M059J (cell line): ENCODE measurements around the gene CPSF6. TPM values are rescaled to one million over a fixed set of nuclear protein-coding genes. Genes with fewer than 3 reads are reported as not detected.
"Not testable (repeated sequence)": the region's sequence is repeated elsewhere in the genome, so short reads cannot be mapped to it uniquely, and the experiment has no call there.

Experiments
- DNase-seq: peaks from one replicate; pipeline ENCODE4 v3.0.0-alpha.2; 2012; ENCODE audit warnings: low read depth
- total RNA-seq: library from RNA; depleted of rRNA; stranded (reverse); fragments of >200 nt; shearing (Covaris generic); gene quantifications from 2 replicates; pipeline ENCODE4 v1.2.3, GENCODE V29; 2014; rRNA removed

Gene CPSF6
- 18.3 and 31.9 TPM in 2 replicates for total RNA-seq

DNA sequence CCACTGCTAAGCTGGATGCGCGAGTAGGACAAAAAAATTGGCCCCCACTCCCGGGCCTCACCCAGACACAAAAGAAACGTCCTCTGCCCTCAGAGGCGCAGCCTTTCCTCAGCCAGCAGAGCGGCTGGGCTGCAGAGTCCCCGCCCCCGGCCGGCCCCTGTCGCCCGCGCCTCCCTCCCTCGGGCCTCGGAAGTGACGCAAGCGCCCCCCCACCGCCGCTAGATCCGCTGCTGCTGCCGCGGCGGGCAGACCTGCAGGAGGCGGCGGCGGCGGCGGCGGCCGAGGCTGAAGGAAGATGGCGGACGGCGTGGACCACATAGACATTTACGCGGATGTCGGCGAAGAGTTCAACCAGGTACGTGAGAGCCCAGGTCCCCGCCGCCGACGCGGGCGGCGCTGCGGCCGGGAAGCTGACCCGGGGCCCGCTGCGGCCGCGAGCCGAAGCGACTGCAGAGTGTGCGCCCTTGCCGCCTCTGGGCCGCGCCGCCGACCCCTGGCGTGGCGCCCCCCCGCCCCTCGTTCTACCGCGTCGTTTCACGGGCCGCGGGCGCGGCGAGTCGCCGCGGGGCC is at the start of gene CPSF6:
Gene CPSF6, plus strand, starts transcription at position 218 of the 570 bp plus-strand sequence. Its CDS starts 78 bp downstream, at position 296.
- peak; percentile 89 for DNase-seq

DNA sequence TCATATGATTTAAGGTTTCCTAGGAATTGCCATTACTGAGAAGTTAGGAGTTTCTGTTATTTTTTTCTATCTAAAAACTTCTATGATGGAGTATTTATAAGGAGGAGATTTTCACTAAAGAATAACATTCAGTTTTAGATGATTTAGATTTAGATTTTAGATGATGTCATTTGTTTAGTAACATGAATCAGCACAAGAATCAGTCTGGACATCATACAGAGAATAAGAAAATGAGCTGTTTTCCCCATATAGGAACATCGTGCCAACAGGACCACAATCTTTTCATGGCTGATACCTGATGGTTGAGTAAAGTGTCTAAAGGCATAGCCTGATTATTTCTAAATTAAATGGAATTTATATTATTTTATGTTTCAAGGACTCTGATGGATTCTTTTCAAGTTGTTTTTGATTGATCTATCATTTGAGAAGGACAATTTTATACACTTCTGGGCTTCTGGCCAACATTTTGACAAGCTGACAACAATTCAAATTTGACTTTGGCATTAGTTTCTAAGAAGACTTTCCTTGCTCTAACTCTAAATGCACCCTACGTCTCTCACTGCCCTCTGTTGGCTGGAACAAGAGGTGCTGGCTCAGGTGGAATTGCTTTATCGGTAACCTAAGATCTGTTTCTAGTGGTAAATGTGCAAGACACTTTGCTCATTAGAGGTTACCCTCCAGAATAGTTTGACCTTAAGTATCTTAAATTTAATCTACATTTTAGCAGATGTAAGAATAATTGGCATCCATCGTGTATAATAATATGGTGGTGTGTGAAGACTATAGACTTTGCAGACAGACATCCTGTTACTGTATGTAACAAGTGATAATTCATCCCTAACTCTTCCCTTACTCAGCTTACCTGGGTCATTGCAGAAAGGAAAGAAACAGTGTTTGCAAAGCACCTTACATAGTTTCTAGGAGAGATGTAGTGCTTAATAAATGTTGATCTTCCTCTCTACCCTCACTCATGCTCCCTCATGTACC is 42.8 kb upstream of the CPSF6 start:
- DNase-seq = peak; percentile 11

DNA sequence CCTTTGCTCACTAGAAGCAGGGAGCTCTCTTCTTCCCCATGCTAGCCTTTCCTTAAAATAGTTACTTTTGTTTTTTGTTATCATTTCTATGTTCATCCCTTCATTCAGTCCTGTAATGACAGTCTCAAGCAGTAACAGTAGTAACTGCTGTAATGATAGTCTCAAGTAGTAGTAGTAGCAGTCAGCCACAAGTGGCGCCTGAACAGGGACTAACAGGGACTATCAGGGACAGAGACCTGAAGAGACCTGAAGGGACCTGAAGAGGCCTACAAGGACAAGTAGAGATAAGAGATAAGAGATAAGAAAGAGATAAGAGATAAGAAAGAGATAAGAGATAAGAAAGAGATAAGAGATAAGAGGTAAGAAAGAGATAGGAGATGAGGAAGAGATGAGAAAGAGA is 39.4 kb upstream of the CPSF6 start:
- DNase-seq = not testable (repeated sequence)

- DNase-seq = no peak
Measured at GRCh38 chr12:69204191-69204590, 35.2 kb upstream of the CPSF6 start.

DNA sequence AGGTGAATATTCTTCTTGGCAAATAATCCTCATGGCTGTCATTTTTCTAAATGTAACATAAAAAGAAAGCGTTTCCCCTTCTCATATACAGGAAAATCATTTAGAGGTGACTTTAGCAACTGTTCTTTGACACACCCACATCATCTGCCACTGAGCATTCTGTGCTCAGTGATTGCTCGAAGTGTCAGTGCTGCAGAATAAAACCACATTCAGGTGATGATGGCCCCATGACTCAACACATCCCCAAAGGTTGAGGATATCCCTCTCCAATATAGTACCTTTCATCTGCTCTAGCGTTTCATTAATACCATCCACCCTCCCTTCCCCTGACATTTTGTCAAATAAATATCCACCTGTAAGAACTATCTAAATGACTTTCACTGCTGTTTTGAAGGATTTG is 28.7 kb upstream of the CPSF6 start:
- no peak for DNase-seq

DNA sequence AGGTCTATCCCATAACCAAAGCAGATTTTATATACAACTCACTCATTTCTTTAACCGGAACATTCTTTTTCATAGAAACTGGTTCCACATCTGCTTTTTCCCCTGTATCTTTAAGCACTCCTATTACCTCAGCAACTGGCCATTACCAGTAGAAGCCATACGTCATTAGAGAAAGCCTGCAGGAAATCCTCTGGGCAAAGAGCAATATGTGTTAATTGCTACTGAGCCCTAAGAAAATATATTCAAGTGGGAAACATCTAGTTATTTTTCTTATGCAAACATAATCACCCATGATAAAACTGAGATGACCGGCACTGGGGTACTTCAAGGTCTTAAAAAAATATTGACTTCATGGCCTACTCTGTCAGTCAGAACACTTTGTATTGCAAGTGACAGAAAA is 28.2 kb upstream of the CPSF6 start:
- DNase-seq = no peak

GRCh38 chr12:69214169-69214568 is 25.2 kb upstream of the CPSF6 start:
- DNase-seq = no peak

- no peak for DNase-seq
Measured at GRCh38 chr12:69225251-69225910, 14.0 kb upstream of the CPSF6 start.

DNA sequence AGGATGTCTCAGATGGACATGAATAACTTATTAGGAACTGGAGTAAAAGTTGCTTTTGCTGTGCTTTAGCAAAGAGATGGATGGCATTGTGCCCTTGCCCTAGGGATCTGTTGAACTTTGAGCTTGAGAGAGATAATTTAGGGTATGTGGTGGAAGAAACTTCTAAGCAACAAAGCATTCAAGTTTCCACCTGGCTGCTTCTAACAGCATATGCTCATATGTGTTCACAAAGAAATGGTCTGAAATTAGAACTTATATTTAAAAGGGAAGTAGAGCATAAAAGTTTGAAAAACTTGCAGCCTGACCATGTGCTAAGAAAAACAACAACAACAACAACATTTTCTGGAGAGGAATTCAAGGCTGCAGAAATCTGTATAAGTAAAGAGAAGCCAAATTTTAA is 7.9 kb upstream of the CPSF6 start:
- DNase-seq = no peak

DNA sequence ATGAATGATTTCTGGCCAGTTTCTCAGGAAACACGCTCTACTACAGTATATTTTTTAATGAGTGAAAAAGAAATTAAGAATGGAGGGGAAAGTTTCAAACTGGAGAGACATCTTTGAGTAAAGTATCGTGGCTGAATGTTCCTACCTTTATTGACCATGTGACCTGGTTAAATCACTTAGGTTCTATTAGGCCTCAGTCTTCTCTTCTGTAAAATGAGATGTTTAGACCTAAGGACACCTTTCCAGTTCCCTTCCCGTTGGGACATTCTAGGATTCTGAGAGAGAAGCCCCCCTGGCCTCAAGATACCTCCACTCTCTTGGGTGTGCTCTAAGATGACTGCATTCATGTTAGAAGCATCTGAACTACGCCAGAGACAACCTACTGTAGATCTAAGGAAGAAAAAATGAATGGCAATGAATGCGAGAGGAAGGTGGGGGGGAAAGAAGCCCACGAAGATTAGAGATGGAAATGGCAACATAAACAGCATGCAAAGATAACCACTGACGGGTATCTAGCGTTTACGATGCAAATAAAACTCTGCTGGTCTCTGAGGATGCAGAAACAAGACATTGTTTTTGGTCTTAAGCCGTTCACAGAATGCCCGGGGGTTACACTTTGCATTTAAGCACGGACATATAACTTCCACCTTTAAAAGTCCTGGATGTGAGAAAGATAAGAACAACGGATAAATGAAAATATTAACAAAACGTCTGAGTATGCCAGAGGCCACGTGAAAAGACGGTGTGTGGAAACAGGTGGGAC is 599 bp upstream of the CPSF6 start:
- no peak for DNase-seq

DNA sequence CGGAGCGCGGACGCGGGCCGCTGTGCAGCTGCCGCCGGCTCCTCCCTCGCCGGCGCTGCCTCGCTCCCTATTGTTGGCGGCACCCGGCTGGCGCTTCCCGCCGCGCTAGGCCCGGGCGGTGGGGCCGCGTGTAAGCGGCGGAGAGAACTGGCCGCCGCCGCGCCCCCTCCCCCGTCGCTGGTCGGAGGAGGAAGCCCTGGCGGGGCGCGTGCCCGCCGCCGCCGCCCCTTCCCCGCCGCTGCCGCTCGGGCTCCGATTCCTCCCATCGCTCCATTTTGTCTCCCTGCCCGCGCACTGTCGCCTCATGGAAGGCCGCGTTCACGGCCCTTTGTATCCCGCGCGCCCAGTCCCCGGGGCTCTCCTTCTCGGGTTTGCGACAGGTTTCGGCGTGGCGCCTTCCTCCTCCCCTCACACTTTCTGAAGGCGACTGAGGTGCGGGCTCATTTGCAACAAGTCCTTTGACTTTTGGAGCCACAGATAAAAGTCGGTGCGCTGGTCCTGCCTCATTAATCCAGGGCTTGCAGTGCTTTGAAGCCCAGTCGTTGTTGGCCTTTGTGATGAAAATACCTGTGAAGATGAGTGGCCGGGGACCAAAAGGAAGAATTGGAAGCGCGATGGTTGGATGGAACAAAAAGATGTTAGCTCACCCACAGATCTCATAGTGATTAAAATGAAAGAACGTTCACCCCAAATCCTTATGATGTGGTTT is 707 bp downstream of the CPSF6 start:
- DNase-seq = peak; percentile 39

GRCh38 chr12:69240631-69240995 is 1.2 kb downstream of the CPSF6 start:
- peak; percentile 14 for DNase-seq

DNA sequence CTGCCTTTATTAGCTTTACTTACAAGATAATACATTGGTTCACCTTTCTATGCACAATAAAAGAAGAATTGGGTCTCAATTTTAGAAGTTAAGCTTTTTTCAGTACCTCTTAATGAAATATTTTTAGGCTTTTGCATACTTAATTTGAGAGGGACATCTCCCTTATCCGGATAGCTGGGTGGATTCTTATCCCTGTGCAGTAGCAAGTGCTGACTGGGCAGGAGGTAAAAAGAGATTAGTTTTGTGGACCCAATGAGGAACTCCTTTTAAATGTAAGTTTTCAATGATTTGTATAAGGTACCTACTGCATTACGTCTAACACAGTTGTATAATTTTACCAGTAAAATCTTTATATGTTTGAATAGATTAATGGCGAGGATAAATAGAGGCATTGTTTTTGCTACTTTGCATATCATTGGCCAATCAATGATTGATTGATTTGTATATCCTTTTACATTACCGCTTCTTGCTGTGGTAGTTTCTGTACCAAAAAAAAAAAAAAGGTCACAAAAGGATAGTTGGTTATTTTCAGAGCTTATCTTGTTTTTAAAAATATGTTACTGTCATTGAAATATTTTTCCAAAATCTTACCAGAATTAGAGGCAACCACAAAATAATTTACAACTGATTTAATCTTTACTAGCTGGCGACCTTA is 2.2 kb downstream of the CPSF6 start:
- no peak for DNase-seq

DNA sequence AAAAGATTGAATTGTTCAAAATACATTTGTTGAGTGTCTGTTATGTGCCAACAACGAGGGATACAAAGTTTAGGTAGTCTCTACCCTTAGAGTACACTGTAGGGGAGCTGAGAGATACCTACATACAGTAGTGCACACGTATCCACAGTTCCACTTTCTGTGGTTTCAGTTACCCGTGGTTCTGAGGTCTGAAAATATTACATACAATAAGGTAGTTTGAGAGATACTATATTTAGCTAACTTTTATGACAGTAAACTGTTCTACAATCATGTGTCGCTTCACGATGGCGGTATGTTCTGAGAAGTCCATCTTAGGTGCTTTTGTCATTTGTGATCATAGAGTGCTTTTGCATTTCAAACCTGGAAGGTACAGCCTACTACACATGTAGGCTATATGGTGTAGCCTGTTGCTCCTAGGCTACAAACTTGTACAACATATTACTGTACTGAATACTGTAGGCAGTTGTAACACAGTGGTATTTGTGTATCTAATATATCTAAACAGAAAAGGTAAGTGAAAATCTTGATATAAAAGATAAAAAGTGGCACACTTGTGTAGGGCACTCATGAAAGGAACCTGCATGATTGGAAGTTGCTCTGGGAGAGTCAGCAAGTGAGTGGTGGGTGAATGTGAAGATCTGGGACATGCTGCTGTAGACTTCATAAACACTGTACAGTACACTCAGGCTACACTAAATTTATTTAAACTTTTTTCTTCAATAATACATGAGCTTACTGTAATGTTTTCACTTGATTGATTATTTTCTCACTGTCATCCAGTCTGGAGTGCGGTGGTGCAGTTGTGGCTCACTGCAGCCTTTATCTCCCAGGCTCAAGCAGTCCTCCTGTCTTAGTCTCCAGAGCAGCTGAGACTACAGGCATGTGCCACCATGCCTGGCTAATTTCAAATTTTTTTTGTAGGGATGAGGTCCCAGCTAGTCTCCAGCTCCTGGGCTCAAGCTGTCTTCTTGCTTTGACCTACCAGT is 4.0 kb downstream of the CPSF6 start:
- DNase-seq = no peak

GRCh38 chr12:69247268-69248018 is 8.1 kb downstream of the CPSF6 start:
- DNase-seq = no peak

- peak; percentile 79 for DNase-seq
Measured at GRCh38 chr12:69252033-69252432, 12.7 kb downstream of the CPSF6 start.

DNA sequence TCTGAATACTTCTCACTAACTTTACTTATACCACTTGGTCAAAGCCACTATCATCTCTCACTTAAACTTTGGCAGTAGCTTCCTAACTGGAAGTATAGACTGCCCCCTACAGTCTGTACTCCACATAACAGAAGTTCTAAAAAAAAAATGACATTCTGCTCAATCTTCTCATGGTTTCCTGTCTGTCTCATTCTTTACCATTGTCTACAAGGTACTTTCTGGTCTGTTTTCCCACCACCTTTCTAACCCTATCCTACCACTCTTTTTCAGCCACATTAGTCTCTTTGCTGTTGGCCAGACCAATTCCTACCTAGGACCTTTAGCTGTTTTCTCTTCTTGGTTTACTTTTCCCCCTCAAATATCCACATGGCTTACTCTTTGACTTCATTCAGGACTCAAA is 14.7 kb downstream of the CPSF6 start:
- peak; percentile 45 for DNase-seq

GRCh38 chr12:69254862-69255261 is 15.5 kb downstream of the CPSF6 start:
- DNase-seq = no peak

DNA sequence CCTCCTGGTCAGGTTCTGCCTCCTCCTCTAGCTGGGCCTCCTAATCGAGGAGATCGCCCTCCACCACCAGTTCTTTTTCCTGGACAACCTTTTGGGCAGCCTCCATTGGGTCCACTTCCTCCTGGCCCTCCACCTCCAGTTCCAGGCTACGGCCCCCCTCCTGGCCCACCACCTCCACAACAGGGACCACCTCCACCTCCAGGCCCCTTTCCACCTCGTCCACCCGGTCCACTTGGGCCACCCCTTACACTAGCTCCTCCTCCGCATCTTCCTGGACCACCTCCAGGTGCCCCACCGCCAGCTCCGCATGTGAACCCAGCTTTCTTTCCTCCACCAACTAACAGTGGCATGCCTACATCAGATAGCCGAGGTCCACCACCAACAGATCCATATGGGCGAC is 19.3 kb downstream of the CPSF6 start:
- DNase-seq = no peak
